C4-2B (cell line): ENCODE measurements around the gene PACRG.

ENCODE experiments used
- CTCF ChIP-seq: fragments of 450-650 bp; conservative IDR thresholded peaks from 2 replicates; pipeline ENCODE4 v1.5.1; 2017; ENCODE audit warnings: mild to moderate bottlenecking
- ZFX ChIP-seq: fragments of 450-650 bp; IDR thresholded peaks from 2 replicates; pipeline ENCODE4 v1.6.1; 2017

DNA sequence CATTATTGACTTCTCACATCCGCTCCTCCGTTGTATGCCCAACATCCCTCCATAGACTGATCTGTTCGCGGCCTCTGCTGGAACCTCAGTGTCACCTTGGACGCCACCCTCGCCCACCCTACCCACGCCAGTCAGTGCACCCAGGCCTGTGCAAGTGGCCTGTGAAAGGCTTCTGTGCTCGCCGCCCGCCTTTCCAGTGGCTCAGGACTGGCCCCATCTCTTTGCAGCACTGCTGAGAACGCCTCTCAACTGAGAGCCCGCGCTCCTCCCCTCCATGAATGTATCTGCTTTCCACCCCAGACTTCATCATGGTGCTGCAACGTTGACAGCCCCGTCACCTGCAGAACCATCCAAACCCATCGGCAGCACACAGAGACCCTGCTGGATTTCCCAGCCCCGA lies 459.4 kb downstream of the PACRG start:
- TF ChIP-seq CTCF (no peak), ZFX (no peak)
